Neuronal stem cell (in vitro differentiated cells): ENCODE data around the gene LUC7L3.

Experiments used
- DNase-seq: peaks from one replicate; pipeline ENCODE4 v3.0.0-alpha.2; 2013; ENCODE audit warnings: low spot score
- H2AFZ ChIP-seq: one replicate; pipeline ENCODE4 v1.6.1; 2013; ENCODE audit warnings: mild to moderate bottlenecking, low read length, inconsistent platforms
- H2AK5ac ChIP-seq: 2 replicates; pipeline ENCODE4 v1.6.1; 2013; ENCODE audit warnings: low read depth, mild to moderate bottlenecking, inconsistent platforms, low read length, moderate library complexity, mixed read lengths
- H2BK120ac ChIP-seq: 2 replicates; pipeline ENCODE4 v1.6.1; 2013; ENCODE audit warnings: low read depth, mild to moderate bottlenecking, inconsistent platforms, low read length, moderate library complexity, mixed read lengths
- H2BK12ac ChIP-seq: one replicate; pipeline ENCODE4 v1.6.1; 2013; ENCODE audit warnings: low read length, inconsistent platforms
- H2BK15ac ChIP-seq: 2 replicates; pipeline ENCODE4 v1.6.1; 2013; ENCODE audit warnings: mild to moderate bottlenecking, low read length, inconsistent platforms, mixed read lengths
- H2BK5ac ChIP-seq: one replicate; pipeline ENCODE4 v1.6.1; 2013; ENCODE audit warnings: inconsistent platforms, mild to moderate bottlenecking, low read length, moderate library complexity
- H3K14ac ChIP-seq: one replicate; pipeline ENCODE4 v1.6.1; 2013; ENCODE audit warnings: low read length, inconsistent platforms
- H3K18ac ChIP-seq: 2 replicates; pipeline ENCODE4 v1.6.1; 2013; ENCODE audit warnings: low read length, inconsistent platforms
- H3K23ac ChIP-seq: 2 replicates; pipeline ENCODE4 v1.6.1; 2013; ENCODE audit warnings: low read depth, mild to moderate bottlenecking, mixed read lengths, low read length, inconsistent platforms; ENCODE audit not compliant: poor library complexity
- H3K27ac ChIP-seq: replicated peaks from 3 replicates; pipeline ENCODE4 v1.5.1; 2013; ENCODE audit warnings: low read length, inconsistent platforms
- H3K27me3 ChIP-seq, 3 experiments: 2 replicates each; pipeline ENCODE4 v1.6.1; 2013; ENCODE audit warnings: low read length in 3 of 3, mild to moderate bottlenecking in 2 of 3, inconsistent platforms in 1 of 3, low read depth in 1 of 3, mixed read lengths in 1 of 3, moderate library complexity in 1 of 3; ENCODE audit not compliant: control insufficient read depth in 3 of 3, insufficient read depth in 3 of 3
- H3K36me3 ChIP-seq, 2 donors: replicated peaks in 1 of 2; 2 replicates each; pipeline ENCODE4 v1.6.1; 2013; ENCODE audit warnings: low read length in 2 of 2; ENCODE audit not compliant: control insufficient read depth in 2 of 2, insufficient read depth in 2 of 2
- H3K4ac ChIP-seq: 2 replicates; pipeline ENCODE4 v1.6.1; 2013; ENCODE audit warnings: inconsistent platforms, mild to moderate bottlenecking, low read length, moderate library complexity
- H3K4me1 ChIP-seq, 2 donors: 1 replicate in 1 of 2; 2 replicates in 1 of 2; pipeline ENCODE4 v1.6.1; 2013; ENCODE audit warnings: low read length in 2 of 2, low read depth in 1 of 2; ENCODE audit not compliant: control insufficient read depth in 2 of 2, insufficient read depth in 1 of 2
- H3K4me2 ChIP-seq: one replicate; pipeline ENCODE4 v1.6.1; 2013; ENCODE audit warnings: mild to moderate bottlenecking, low read length, inconsistent platforms; ENCODE audit not compliant: insufficient read depth, poor library complexity, severe bottlenecking
- H3K4me3 ChIP-seq, 2 donors: 2 replicates each; pipeline ENCODE4 v1.5.1; 2013; ENCODE audit warnings: low read length in 2 of 2, mild to moderate bottlenecking in 2 of 2, inconsistent platforms in 1 of 2, moderate library complexity in 1 of 2
- H3K79me1 ChIP-seq: one replicate; pipeline ENCODE4 v1.6.1; 2013; ENCODE audit warnings: low read depth, mild to moderate bottlenecking, inconsistent platforms, low read length, moderate library complexity
- H3K9ac ChIP-seq: one replicate; pipeline ENCODE4 v1.6.1; 2013; ENCODE audit warnings: mild to moderate bottlenecking, low read depth, low read length, inconsistent platforms; ENCODE audit not compliant: poor library complexity
- H3K9me3 ChIP-seq, 2 donors: replicated peaks in 1 of 2; 2 replicates each; pipeline versions ENCODE3 to v1.6.1; 2013; ENCODE audit warnings: low read length in 2 of 2, mild to moderate bottlenecking in 2 of 2, inconsistent platforms in 1 of 2, low read depth in 1 of 2, mixed read lengths in 1 of 2, moderate library complexity in 1 of 2; ENCODE audit not compliant: control insufficient read depth in 2 of 2, insufficient read depth in 1 of 2
- H4K8ac ChIP-seq: one replicate; pipeline ENCODE4 v1.6.1; 2013; ENCODE audit warnings: low read depth, mild to moderate bottlenecking, inconsistent platforms, low read length, moderate library complexity
- H4K91ac ChIP-seq: one replicate; pipeline ENCODE4 v1.6.1; 2013; ENCODE audit warnings: low read length, low read depth, mild to moderate bottlenecking, inconsistent platforms; ENCODE audit not compliant: poor library complexity
- WGBS, 2 donors: extraction: QIAGEN DNeasy Blood & Tissue Kit; methylation state at CpG; one replicate each; pipeline ENCODE4 v1.1.7; 2013; ENCODE audit warnings: missing lambda C conversion rate in 2 of 2, mixed read lengths in 1 of 2; ENCODE audit not compliant: insufficient read length in 2 of 2, insufficient replicate concordance in 1 of 2; ENCODE audit errors: extremely low coverage in 2 of 2; 5-methylcytosine and 5-hydroxymethylcytosine counted together

The LUC7L3 gene

DNA sequence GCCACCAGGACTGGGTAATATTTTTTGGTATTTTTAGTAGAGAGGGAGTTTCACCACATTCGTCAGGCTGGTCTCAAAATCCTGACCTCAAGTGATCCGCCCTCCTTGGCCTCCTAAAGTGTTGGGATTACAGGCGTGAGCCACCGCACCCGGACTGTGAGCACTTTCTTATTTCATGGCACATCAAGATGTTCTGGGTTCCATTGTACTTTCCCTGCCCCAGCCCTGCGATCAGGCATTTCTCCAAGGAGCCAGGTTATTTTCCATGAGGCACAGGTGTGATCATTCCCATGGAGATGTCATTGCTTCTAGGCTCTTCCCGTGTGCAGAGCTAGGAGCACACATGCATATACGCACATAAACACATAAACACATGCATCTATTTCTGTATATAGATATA is 50.5 kb downstream of the LUC7L3 start:
- Histone ChIP-seq H2BK5ac (no peak overlapping the region), H4K91ac (no peak overlapping the region), H2AFZ (no peak overlapping the region), H3K4ac (no peak overlapping the region), H3K18ac (no peak overlapping the region), H3K4me3 (no peak overlapping the region), H3K36me3 (no peaks in the 10 kb centered on the region), H3K27ac (no peak overlapping the region), H2BK15ac (no peak overlapping the region), H4K8ac (no peak overlapping the region), H3K14ac (no peak overlapping the region), H3K4me2 (no peak overlapping the region), H3K27me3 (peaks cover 0 to 6% (median 0%) of the 10 kb centered on the region in 3 experiments), H3K23ac (peak overlapping the region; percentile 17), H3K9ac (no peak overlapping the region), H3K9me3 (peaks cover 0 to 1% of the 10 kb centered on the region in 2 donors), H2AK5ac (no peak overlapping the region), H2BK120ac (no peak overlapping the region), H2BK12ac (no peak overlapping the region), H3K79me1 (no peaks in the 10 kb centered on the region), H3K4me1 (peaks cover 3 to 23% of the 10 kb centered on the region in 2 donors)
- DNase-seq = no peak
- no CpG with 5 or more reads among the region's 8 CpGs for WGBS, 2 donors

DNA sequence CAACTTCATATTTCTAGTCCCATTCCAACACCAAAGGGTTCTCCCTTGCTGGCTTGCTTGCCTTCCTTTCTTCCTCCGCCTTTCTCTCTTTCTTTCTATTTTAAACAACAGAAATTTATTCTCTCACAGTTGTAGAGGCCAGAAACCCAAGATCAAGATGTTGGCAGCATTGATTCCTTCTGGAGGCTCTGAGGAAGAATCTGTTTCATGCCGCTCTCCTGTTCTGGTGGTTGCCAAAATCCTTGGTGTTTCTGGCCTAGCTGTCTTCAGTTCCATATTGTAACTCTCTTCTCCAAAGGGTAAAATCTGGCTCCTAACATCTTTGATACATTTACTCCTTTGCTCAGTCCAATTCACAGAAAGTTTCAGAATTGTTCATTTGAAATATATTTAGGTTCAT is 50.9 kb downstream of the LUC7L3 start:
- no peaks in the 10 kb centered on the region for H3K36me3 ChIP-seq
- DNase-seq = no peak
- H2BK15ac ChIP-seq = no peak overlapping the region
- H3K9me3 ChIP-seq = peaks cover 0 to 1% of the 10 kb centered on the region in 2 donors
- H3K4me1 ChIP-seq = peaks cover 3 to 20% of the 10 kb centered on the region in 2 donors
- H2BK120ac ChIP-seq = no peak overlapping the region
- no peak overlapping the region for H2BK12ac ChIP-seq
- H3K14ac ChIP-seq = no peak overlapping the region
- no peak overlapping the region for H2AFZ ChIP-seq
- H4K91ac ChIP-seq = no peak overlapping the region
- no peaks in the 10 kb centered on the region for H3K79me1 ChIP-seq
- H4K8ac ChIP-seq = no peak overlapping the region
- H3K23ac ChIP-seq = no peak overlapping the region
- no peak overlapping the region for H3K4ac ChIP-seq
- no peak overlapping the region for H3K4me3 ChIP-seq
- no peak overlapping the region for H3K4me2 ChIP-seq
- no peak overlapping the region for H3K18ac ChIP-seq
- H3K9ac ChIP-seq = no peak overlapping the region
- no peak overlapping the region for H2AK5ac ChIP-seq
- no peak overlapping the region for H3K27ac ChIP-seq
- no CpG with 5 or more reads among the region's 2 CpGs for WGBS, 2 donors
- H3K27me3 ChIP-seq = peaks cover 0 to 6% (median 0%) of the 10 kb centered on the region in 3 experiments
- no peak overlapping the region for H2BK5ac ChIP-seq

DNA sequence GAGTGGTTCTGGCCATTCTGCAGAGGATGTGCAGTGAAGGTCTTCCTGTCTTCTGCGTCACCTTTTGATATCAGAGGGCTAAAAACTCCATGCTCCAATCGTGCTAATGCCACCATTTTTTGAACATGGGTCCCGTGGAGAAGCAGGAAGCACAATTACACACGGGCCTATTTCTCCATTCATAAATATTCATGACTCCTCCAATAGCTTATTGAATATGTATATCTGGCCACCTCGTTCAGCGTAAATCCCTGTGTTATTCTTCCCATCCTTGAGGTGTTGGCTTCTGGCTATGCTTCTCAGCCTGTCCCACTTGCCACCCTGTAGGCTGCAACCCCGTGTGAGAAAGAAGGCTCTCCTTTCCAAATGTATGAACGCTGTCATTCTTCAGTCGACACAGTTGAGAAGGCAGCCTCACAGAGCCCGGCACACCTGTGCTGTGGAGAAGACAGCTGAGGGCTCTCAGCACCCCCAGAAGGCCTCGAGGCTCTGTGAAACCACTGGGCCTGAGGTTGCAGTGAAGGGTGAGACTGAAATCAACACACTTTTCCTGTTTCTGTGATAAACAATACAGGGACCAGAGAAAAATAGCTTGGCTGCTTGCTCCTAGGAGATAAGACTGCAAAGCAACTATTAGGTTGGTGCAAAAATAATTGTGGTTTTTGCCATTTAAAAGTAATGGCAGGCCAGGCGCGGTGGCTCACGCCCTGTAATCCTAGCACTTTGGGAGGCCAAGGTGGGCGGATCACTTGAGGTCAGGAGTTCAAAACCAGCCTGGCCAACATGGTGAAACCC is 52.8 kb downstream of the LUC7L3 start:
- no peak overlapping the region for H3K23ac ChIP-seq
- no peak for DNase-seq
- H4K91ac ChIP-seq = no peak overlapping the region
- peaks cover 0 to 6% of the 10 kb centered on the region in 2 donors for H3K4me1 ChIP-seq
- H3K79me1 ChIP-seq = no peaks in the 10 kb centered on the region
- no peak overlapping the region for H2AK5ac ChIP-seq
- WGBS, 2 donors = no CpG with 5 or more reads among the region's 15 CpGs
- H3K27ac ChIP-seq = no peak overlapping the region
- no peak overlapping the region for H3K4me2 ChIP-seq
- no peak overlapping the region for H3K4me3 ChIP-seq
- peaks cover 0 to 1% of the 10 kb centered on the region in 2 donors for H3K9me3 ChIP-seq
- H4K8ac ChIP-seq = no peak overlapping the region
- H3K4ac ChIP-seq = no peak overlapping the region
- no peak overlapping the region for H2BK5ac ChIP-seq
- H3K36me3 ChIP-seq = no peaks in the 10 kb centered on the region
- no peak overlapping the region for H3K18ac ChIP-seq
- no peak overlapping the region for H2BK15ac ChIP-seq
- peaks cover 0 to 4% (median 0%) of the 10 kb centered on the region in 3 experiments for H3K27me3 ChIP-seq
- H3K9ac ChIP-seq = no peak overlapping the region
- no peak overlapping the region for H2BK12ac ChIP-seq
- peak overlapping the region; percentile 17 for H2AFZ ChIP-seq
- H2BK120ac ChIP-seq = no peak overlapping the region
- peak overlapping the region; percentile 82 for H3K14ac ChIP-seq

DNA sequence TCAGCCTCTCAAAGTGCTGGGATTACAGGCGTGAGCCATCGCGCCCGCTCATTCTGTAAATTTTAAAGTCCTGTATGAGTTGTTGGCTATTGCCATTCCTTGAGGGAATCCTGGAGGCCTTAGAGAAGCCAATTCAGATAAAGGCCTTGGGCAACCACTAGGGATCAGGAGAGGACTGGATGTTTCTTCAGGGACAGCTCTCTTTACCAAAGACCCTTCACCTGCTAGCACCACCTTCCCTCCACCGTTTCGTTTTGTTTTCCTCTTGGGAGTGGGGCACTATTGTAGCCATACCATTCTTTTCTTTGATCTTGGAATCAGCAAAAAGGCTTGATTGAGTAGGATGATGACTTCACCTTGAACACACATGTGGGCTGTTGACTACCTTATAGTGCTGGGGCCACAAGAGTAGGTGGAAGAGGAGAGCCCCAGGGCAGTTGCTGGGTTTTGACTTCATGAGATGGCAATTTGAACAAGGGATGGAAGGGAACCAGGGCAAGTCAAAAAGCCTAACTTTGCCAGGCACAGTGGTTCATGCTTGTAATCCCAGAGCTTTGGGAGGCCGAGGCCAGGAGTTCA is 54.9 kb downstream of the LUC7L3 start:
- Histone ChIP-seq H2AK5ac (no peak overlapping the region), H3K9me3 (peaks cover 0 to 1% of the 10 kb centered on the region in 2 donors), H2BK12ac (no peak overlapping the region), H3K18ac (no peak overlapping the region), H3K9ac (no peak overlapping the region), H4K8ac (no peak overlapping the region), H3K4me3 (no peak overlapping the region), H3K27me3 (no peaks in the 10 kb centered on the region), H3K4ac (no peak overlapping the region), H2BK120ac (no peak overlapping the region), H3K4me1 (peaks cover 0 to 6% of the 10 kb centered on the region in 2 donors), H3K14ac (no peak overlapping the region), H3K79me1 (no peaks in the 10 kb centered on the region), H3K23ac (no peak overlapping the region), H3K36me3 (no peaks in the 10 kb centered on the region), H4K91ac (no peak overlapping the region), H2BK15ac (no peak overlapping the region), H3K4me2 (no peak overlapping the region), H3K27ac (no peak overlapping the region), H2BK5ac (no peak overlapping the region), H2AFZ (no peak overlapping the region)
- WGBS, 2 donors = no CpG with 5 or more reads among the region's 7 CpGs
- DNase-seq = no peak
